GM21381 (cell line): ENCODE results near the gene NEK6.
"Not testable (repeated sequence)": the region's sequence is repeated elsewhere in the genome, so short reads cannot be mapped to it uniquely, and the experiment has no call there.

Experiments
- ATAC-seq: cut with Tn5 transposase; IDR thresholded peaks from one replicate; pipeline ENCODE4 v1.9.1; 2021; ENCODE audit warnings: mild to moderate bottlenecking, moderate library complexity; ENCODE audit not compliant: unreplicated experiment

NEK6 gene

DNA sequence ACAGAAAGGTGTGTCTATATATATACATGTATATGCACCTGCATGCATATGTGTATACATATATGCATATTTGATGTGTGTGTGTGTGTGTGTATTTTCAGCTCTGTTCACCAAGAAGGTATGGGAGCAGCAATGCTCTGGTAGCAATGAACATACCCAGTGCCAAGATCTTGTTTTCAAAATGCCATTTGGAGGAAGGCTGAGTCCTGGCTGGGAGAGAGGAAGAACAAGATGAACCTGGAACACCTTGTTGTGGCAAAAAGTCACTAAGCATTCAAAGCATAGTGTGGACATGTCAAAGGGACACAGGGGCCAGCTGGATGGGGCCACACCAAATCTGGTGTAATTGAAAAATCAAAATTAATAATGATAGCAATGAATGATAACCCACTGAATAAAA lies 31.8 kb upstream of the NEK6 start:
- ATAC-seq: no peak

DNA sequence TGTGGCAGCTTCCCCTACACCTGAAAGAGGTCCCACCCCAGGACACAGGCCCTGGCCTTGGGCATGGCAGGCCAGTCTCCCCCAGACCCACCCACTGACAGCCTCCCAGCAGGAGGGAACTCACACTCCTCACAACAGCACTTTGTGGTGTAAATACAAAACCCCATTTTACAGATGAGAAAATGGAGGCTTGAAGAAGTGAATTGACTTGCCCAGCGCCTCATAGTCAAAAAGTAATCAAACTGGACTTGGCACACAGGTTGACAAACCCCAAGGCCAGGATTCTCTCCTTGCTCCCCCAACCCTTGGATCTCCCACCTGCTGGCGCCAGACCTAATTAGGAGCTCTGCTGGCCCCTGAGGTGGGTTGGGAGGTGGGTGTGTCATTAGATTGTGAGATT lies 29.2 kb upstream of the NEK6 start:
- ATAC-seq: no peak

DNA sequence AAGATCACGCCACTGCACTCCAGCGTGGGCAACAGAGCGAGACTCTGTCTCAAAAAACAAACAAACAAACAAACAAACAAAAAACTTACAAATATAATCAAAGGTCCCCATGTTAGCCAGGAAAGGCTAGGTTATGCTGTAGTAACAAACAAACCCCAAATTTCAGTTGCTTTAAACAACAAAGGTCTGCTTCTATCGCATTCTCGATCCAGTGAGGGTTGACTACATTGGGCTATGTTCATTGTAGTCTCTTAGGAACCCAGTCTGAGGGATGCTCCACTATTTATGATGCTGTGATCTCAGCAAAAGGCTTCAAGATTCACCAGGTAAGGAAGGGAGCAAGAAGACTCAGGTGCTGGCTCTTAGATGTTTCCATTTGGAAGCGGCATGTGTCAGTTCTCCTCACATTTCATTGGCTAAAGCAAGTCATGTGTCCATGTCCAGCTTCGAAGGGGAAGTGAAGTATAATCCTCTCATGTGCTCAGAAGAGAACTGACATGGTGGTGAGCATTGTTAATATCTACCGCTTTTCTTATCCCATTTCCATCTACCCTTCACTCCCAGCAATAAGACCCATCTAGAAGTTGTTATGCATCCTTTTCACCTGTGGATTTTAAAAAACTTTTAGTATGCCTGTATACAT lies 26.5 kb upstream of the NEK6 start:
- no peak for ATAC-seq

DNA sequence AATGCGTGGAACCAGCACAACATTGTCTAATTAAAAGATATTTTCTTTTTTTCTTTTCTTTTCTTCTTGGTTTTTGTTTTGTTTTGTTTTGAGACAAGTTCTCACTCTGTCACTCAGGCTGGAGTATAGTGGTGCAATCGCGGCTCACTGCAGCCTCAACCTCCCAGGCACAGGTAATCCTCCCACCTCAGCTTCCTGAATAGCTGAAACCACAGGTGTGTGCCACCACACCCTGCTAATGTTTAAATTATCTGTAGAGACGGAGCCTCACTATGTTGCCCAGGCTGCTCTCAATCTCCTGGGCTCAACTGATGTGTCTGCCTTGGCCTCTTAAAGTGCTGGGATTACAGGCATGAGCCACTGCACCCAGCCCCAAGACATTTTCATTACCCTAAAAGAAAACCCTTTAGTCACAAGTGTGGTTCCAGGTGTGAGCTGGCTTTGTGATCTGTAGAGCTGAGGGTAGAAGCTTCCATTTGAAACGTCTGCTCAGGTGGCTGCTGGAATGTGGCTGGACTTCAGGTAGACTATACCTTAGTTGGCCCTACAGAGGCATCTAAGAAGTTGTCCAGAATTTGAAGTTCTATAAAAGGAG lies 19.1 kb upstream of the NEK6 start:
- ATAC-seq: no peak

DNA sequence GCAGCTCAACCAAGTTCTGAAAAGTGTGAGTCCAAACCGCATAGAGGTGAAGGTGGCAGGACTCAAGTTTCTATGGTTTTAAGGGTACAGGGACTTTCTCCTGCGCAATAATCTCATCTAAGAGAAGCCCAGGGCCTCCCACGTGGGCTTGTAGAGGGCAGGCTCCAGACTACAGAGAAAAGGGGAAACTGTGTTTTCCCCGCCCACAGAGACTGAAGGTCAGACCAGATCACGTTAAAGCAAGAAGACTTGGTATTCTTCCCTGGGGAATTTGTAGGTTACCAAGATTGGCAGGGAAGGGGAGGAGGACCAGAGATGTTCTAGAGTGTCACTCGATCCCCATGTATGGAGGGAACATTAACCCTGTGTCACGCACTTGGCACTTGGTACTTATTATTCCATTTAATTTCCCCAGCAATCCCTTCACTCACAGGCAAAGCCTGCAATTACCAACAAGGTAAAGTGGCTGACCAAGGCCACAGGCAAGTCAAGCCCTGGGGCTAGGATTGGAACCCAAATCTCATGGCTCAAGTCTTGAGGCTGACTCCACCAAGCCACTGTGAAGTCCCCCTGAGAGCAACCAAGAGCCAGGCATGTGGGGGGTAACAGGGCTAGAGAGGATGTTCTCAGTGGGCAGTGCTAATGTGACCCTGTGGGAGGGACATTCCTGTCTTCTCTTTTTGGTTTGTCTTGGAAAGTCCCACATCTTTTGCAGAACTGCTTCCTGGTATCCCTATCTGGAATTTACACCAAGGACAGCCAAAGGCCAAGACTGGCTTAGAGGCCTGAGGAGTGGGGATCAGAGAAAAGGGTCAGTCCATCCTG lies 18.3 kb upstream of the NEK6 start:
- ATAC-seq: peak; percentile 71

DNA sequence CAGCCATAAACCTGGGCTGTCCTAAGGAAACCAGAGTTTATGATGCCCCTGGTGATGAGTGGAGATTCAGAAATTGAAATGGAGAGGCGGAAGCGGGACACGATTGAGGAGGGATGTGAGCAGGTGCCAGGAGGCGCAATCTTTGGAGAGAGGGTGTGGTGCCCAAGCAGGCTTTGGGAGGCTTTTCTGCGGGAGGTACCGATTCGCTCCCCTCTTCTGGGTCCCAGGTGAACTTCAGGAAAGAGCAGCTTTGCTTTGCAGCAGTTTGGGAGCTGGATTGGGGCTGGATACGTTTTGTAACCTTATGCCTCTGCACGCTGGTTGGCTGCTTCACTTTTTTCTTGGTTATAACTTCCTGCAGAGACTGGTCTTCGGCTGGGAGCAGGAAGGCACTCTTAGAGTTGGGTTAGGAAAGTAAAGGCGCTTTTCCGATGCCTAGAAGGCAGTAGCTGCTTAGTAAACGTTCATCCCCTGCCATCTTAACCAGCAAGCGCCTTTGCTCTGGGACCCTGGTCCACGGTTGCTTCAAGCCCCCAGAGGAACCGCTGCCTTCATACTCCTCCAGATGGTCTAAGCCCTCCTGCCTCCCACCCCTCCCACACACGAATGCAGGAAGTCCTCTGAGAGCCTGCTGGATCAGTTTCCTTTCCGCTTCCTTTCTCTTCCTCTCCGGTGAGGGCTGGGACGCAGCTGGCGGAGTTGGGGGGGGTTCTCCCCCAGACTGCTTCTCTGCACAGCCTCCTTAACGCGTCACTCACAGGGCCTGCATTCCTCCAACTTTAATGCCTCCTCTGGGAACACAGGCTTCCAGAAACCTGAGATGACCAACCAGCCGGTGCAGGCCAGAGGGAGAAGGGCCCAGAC lies 15.2 kb upstream of the NEK6 start:
- ATAC-seq: no peak

DNA sequence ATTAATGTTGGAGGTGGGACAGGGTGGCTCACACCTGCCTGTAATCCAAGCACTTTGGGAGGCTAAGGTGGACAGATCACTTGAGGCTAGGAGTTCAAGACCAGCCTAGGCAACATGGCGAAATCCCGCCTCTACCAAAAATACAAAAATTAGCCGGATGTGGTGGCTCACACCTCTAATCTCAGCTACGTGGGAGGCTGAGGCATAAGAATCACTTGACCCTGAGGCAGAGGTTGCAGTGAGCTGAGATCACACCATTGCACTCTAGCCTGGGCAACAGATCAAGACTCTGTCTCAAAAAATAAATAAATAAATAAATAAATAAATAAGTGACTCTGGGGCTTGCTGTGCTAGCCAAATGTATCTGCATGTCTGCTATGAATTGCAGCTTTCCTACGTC lies 10.4 kb upstream of the NEK6 start:
- ATAC-seq: not testable (repeated sequence)

DNA sequence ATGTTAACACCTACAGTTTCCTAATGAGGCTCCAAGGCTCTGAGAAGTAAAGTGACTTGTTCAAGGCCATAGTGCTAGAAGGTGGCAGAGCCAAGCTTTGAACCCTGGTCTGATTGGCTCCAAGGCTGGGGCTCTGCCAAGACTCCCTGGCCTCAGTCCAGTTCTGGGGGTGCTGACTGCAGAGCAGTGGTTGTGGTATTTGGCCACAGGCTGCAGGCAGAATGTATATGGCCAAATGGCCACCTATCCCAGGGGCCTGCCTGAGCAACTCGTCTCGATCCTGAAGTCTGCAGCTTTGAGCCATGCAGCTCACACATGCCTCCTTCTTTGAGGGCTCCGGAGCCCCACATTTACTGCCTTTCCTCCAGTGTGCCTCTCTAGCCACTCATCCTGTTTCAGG lies 9.7 kb upstream of the NEK6 start:
- ATAC-seq: no peak

DNA sequence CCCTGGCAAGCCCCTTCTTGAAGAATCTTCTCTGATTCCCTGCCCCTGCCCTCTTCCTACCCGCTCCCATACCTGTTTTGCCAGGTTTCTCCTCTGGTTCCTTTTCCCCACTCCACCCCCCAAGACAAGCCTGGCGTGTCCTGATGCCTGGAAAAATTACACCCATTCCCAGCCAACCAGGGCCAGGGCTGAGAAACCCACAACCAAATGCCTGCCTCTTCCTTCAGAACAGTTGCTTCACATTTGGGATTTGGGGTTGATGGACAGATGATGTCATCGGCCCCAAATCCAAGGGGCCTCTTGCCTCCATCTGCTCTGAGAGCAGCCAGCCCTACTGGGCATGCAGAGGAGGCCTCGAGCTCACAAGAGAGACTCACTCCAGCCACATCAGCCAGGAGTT lies 8.8 kb upstream of the NEK6 start:
- no peak for ATAC-seq

DNA sequence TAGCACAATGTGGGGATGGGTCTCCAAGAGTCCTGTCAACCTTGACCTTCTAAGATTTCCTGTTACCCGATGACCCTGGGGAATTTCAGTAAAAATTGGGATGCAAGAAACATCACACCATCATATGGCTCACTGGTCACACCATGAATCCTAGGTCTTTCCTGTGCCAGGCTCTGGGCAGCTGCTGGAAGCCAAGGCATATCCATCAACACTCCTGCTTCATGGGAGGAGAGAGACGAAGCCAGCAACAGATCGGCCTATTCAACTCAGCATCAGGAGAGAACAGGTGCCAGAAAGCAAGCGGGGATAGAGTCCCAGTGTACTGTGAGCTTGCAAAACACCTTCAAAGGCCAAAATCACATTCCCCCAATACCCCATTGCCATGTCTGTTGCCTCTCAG lies 6.5 kb upstream of the NEK6 start:
- ATAC-seq: no peak

DNA sequence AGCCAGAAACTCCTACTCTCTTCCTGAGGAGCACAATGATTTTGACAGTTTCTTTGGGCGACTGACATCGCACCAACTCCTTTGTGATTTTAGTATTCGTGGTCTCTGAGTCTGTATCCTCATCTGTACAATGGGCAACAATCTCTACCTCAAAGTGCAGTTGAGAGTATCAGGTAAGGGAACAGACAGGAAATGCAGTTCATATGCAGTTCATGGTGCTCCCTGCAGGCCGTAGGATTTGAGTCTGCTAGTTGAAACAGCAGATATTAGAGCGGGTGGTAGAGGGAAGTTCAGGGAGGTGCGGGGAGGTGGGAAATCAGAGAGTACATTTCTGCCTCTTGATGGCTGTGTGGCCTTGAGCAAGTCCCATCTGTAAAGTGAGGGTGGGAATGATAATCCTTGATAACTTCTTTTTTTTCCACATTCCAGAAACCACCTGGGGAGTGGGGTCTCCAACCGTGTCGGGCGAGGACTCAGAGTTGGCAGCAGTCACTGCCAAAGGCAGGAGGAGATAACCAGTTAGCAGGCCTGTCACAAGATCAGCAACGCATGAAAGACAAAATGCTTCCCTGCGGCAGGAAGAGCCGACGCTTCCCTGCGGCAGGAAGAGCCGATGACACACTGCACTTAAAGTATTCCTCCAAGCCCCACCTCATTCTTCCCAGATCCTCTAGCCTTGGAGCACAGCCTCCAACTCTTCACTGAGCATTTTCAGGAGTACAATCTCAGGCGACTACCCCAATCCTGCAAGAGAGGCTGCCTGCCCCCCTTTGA lies 6.0 kb upstream of the NEK6 start:
- ATAC-seq: no peak

DNA sequence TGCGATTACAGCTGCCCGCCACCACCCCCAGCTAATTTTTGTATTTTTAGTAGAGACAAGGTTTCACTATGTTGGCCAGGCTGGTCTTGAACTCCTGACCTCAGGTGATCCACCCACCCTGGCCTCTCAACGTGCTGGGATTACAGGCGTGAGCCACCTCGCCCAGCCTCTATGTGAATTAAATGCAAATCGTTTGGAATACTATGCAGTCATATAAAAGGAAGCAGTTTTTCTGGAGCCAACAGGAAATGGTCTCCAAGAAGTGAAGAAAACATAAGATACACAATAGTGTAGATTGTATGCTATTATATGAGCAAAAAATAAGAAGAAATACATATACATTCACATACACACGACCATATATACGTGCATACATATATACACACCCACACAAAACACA lies 4.9 kb upstream of the NEK6 start:
- not testable (repeated sequence) for ATAC-seq

DNA sequence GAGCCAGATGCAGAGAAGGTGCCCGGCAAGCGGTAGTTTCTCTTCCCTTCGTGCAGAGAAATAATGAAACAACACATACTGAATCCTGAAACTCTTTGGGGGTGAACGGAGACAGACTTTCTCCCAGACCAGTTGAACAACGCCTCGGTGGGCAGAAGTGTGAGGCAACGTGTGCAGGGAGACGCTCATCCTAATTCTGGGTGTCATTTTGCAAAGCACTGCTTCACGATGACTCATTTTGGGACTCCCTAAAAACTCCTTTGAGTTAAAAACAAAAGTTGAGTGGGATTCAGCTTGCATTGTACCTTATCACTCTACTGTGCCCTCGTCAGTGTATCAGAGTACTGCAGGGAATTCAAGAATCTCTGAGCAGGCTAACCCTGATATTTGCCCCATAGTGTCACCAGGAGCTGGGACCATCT lies 3.5 kb upstream of the NEK6 start:
- peak; percentile 66 for ATAC-seq

DNA sequence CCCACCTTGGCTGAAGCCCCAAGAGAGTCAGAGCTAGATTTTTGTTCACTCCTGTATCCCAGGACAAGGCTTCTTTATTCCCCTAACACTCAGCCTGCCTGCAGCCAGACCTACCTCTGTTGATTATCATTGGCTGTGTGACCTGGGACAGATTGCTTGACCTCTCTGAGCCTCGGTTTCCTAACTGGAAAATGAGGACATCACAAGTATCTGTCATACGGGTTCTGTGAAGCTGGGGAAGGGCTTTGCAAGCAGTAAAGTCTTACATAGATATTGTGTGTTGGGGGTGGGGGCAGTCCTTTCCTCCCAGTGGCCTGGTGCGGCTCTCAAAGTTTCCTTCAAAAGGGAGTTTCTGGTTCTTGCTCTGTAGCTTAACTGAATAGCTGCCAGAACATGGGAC lies 2.5 kb upstream of the NEK6 start:
- ATAC-seq: no peak

DNA sequence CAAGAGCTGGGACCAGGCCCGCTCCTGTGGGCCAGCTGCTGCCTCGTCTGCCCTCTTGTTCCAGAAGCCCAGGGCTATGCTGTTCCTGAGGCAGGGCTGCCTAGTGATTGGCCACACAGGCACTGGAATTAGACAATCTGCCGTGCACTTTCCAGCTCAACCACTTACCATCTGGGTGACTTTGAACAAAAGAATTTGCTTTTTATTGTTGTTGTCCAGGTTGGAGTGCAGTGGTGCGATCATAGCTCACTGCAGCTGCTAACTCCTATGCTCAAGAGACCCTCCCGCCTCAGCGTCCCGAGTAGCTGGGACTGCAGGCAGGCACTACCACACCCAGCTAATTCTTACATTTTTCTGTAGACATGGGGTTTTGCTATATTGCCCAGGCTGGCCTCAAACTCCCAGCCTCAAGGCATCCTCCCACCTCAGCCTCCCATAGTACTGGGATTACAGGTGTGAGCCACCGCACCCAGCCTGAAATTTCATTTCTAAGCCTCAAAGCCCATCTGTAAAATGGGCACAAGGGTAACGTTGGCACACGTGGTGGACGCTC lies 1.2 kb upstream of the NEK6 start:
- no peak for ATAC-seq

DNA sequence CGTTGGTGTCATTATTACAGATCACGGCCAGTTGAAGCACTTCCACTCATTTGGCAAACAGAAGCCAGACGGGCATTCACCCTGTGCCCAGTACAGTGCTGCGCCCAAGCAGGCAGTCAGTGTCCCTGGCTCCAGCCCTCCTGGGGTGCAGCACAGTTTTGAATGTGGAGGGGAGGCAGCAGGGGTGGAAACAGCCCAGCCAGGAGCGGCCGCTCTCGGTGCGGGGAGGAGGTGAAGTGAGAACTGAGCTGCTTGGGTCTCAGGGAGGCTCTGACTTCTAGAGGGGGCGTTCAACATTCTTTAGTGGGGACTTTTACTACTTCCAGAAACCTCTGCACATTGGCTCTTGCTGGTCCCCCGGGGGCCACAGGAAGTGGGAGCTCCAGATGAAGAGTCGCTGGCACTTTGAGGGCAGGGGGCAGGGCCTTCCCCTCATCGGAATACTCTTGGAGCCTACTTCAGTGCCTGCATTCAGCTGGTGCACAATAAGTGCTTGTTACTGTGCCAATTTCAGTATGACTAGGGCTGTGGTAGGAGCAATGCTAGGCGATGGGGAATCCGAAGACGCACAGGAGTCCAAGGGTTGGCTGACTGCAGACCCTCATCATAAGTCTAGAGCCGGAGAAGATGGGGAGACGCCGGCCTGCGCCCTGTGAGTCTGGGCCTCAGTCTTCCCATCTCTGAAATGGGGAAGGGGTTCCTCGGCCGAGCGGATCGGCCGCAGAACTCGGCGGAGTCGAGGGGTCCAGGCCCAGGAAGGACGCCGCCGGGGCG lies 492 bp upstream of the NEK6 start:
- ATAC-seq: no peak

DNA sequence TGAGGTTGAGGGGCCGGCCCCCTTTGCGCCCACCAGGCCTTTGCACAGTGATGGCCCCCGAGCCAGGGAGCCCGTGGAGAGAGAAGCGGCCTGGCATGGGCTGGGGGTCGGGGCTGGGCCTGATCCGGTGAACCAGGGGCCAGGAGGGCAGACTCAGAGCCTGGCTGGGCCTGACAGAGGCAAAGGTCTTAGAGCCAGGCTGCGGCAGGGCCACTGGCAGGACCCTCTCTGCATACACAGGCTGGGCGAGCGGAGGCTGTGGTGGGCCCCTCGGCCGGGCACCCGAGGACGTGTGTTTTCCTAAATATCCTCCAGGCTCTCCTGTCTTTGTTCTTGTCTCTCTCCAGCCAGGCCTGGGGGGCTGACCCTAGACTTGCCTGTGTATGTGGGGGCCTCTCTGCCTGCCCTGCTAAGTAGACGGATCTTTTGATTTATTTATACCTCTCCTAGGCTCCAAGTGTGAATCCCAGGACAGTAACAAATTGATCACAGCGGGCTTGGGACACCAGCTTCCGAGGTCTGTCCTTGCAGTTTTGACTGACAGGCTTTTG lies 933 bp downstream of the NEK6 start:
- ATAC-seq: no peak

DNA sequence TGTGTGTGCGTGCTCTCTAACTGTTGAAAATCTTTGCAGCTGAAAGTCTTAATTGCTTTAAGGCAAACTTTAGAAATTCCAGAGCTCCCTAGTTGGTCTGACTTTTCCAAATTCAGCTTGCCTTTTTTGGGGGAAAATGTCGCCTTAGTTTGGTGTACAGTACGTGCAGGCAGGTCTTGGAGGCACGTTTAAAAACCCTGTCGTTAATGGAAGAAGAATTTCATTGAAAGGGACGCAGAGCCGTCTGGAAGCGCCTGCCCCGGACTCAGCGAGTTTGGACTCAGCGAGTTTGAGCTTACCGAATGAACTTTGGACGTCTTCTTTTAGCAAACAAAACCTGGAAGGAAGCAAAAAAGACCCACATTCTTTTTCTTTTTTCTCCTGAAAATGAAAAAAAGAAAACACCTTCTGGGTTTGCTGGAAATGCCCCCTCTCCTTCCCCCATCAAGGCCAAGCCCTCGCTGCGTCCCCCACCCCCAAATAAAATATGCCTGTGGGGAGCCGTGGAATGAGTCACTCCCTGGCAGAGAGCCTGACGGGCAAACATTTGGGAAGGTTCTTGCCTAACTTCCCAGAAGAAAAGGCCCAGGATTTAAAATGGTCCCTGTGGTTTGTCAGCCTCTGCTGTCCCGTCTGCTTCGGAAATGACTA lies 1.5 kb downstream of the NEK6 start:
- no peak for ATAC-seq
